SK-N-SH treated with all-trans-retinoic acid at 6 μM for 48 hours (cell line): ENCODE data around the gene HMGCS1.

Source experiments
- ESRRG ChIP-seq: fragments of 250-450 bp; sonication (Bioruptor Pico); IDR thresholded peaks from 2 replicates; pipeline ENCODE4 v1.6.1; 2021; ENCODE audit warnings: mild to moderate bottlenecking
- TOX ChIP-seq: fragments of 250-450 bp; sonication (Bioruptor Pico); IDR thresholded peaks from 2 replicates; pipeline ENCODE4 v1.8.0; 2021; ENCODE audit warnings: mild to moderate bottlenecking, moderate library complexity, borderline replicate concordance
- ZNF70 ChIP-seq: fragments of 450-650 bp; formaldehyde crosslinking; IDR thresholded peaks from 2 replicates; pipeline ENCODE4 v1.5.0; 2020; ENCODE audit warnings: mild to moderate bottlenecking, moderate library complexity

GRCh38 chr5:43358301-43358700 lies 45.1 kb upstream of the HMGCS1 start:
- TF ChIP-seq ZNF70 (CRISPR knock-in tag) (no peak), ESRRG (no peak), TOX (no peak)
